Mesothelial cell of epicardium (in vitro differentiated cells): ENCODE data around the gene GCLM. TPM values are rescaled to one million over a fixed set of nuclear protein-coding genes. Genes with fewer than 3 reads are reported as not detected.
A peak's percentile ranks its signal among the peaks of the same experiment; 100 is the strongest.

Experiments
- DNase-seq, 2 experiments: peaks; one replicate each; pipeline ENCODE4 v3.0.0; 2021; ENCODE audit warnings: low spot score in 2 of 2; ENCODE audit not compliant: unreplicated experiment in 2 of 2
- H3K27ac Mint-ChIP-seq: 2 replicates; pipeline ENCODE4 v1.8.0; 2021; ENCODE audit warnings: mixed read lengths
- H3K27me3 Mint-ChIP-seq: 2 replicates; pipeline ENCODE4 v1.8.0; 2021; ENCODE audit warnings: low read depth, mixed read lengths
- H3K36me3 Mint-ChIP-seq: 2 replicates; pipeline ENCODE4 v1.8.0; 2021; ENCODE audit warnings: mixed read lengths
- H3K4me1 Mint-ChIP-seq: 2 replicates; pipeline ENCODE4 v1.8.0; 2021; ENCODE audit warnings: mixed read lengths
- H3K4me3 Mint-ChIP-seq: 2 replicates; pipeline ENCODE4 v1.8.0; 2021; ENCODE audit warnings: mild to moderate bottlenecking, moderate library complexity, mixed read lengths
- H3K9me3 Mint-ChIP-seq: 2 replicates; pipeline ENCODE4 v1.8.0; 2021; ENCODE audit warnings: mixed read lengths
- CTCF ChIP-seq: fragments of 200-600 bp; sonication (generic); IDR thresholded peaks from one replicate; pipeline ENCODE4 v1.5.0; 2021; ENCODE audit warnings: antibody characterized with exemption; ENCODE audit not compliant: unreplicated experiment
- total RNA-seq: library from RNA; stranded (reverse); gene quantifications from 3 replicates; pipeline ENCODE4 v1.2.1, GENCODE V29; 2021

Gene GCLM
- total RNA-seq, 1 donor from 2014 or later, result 8.9 TPM

- no peak for TF ChIP-seq CTCF
- H3K27me3 Mint-ChIP-seq, result no peaks in the 10 kb centered on the region
- peak overlapping the region; percentile 94 for H3K27ac Mint-ChIP-seq
- peaks cover 6% of the 10 kb centered on the region for H3K9me3 Mint-ChIP-seq
- peaks cover 6% of the 10 kb centered on the region for H3K36me3 Mint-ChIP-seq
- peak overlapping the region; percentile 95 for H3K4me3 Mint-ChIP-seq
- no peak for DNase-seq
- H3K4me1 Mint-ChIP-seq, result peaks cover 17% of the 10 kb centered on the region
Observed at GRCh38 chr1:93848350-93848883, 60.8 kb downstream of the GCLM start.

GRCh38 chr1:93847811-93848288, 61.4 kb downstream of the GCLM start:
- peak; percentile 43 to 68 for DNase-seq
- Mint-ChIP-seq H3K36me3 (peaks cover 6% of the 10 kb centered on the region), H3K4me1 (peaks cover 17% of the 10 kb centered on the region), H3K27ac (peak overlapping the region; percentile 94), H3K27me3 (no peaks in the 10 kb centered on the region), H3K9me3 (peaks cover 6% of the 10 kb centered on the region), H3K4me3 (peak overlapping the region; percentile 95)
- no peak for TF ChIP-seq CTCF

GRCh38 chr1:93846992-93847810, 62.0 kb downstream of the GCLM start:
- no peaks in the 10 kb centered on the region for H3K27me3 Mint-ChIP-seq
- peak overlapping the region; percentile 94 for H3K27ac Mint-ChIP-seq
- TF ChIP-seq CTCF, result no peak
- peaks cover 17% of the 10 kb centered on the region for H3K4me1 Mint-ChIP-seq
- peak; percentile 81 to 93 for DNase-seq
- peaks cover 6% of the 10 kb centered on the region for H3K9me3 Mint-ChIP-seq
- H3K4me3 Mint-ChIP-seq, result peak overlapping the region; percentile 95
- peaks cover 6% of the 10 kb centered on the region for H3K36me3 Mint-ChIP-seq

GRCh38 chr1:93846206-93846991, 62.8 kb downstream of the GCLM start:
- Mint-ChIP-seq H3K27me3 (no peaks in the 10 kb centered on the region), H3K36me3 (peaks cover 6% of the 10 kb centered on the region), H3K9me3 (peaks cover 6% of the 10 kb centered on the region), H3K4me3 (peak overlapping the region; percentile 95), H3K27ac (peak overlapping the region; percentile 97), H3K4me1 (peaks cover 17% of the 10 kb centered on the region)
- peak; percentile 69 to 88 for DNase-seq
- no peak for TF ChIP-seq CTCF

- Mint-ChIP-seq H3K4me3 (peak overlapping the region; percentile 95), H3K9me3 (peaks cover 6% of the 10 kb centered on the region), H3K27me3 (no peaks in the 10 kb centered on the region), H3K27ac (peak overlapping the region; percentile 97), H3K4me1 (peaks cover 17% of the 10 kb centered on the region), H3K36me3 (peaks cover 6% of the 10 kb centered on the region)
- peak in 1 of 2 experiments; percentile 40 for DNase-seq
- no peak for TF ChIP-seq CTCF
Observed at GRCh38 chr1:93845538-93846205, 63.6 kb downstream of the GCLM start.
